Muscle layer of colon (tissue), 2 donors: ENCODE data around the gene THAP10.

ENCODE experiments used
- H3K27ac ChIP-seq: one replicate; pipeline ENCODE4 v1.7.0; 2013; ENCODE audit warnings: low read depth, mild to moderate bottlenecking, low read length, moderate library complexity
- H3K27me3 ChIP-seq, 2 donors: one replicate each; pipeline ENCODE4 v1.7.0; 2013; ENCODE audit warnings: low read length in 2 of 2, mild to moderate bottlenecking in 2 of 2; ENCODE audit not compliant: insufficient read depth in 2 of 2, control insufficient read depth in 1 of 2
- H3K36me3 ChIP-seq: one replicate; pipeline ENCODE4 v1.7.0; 2013; ENCODE audit warnings: mild to moderate bottlenecking, low read length; ENCODE audit not compliant: insufficient read depth
- H3K4me1 ChIP-seq: one replicate; pipeline ENCODE4 v1.7.0; 2013; ENCODE audit warnings: mild to moderate bottlenecking, low read length; ENCODE audit not compliant: insufficient read depth
- H3K4me3 ChIP-seq, 2 donors: one replicate each; pipeline ENCODE4 v1.7.0; 2013; ENCODE audit warnings: low read length in 2 of 2, low read depth in 1 of 2, mild to moderate bottlenecking in 1 of 2, moderate library complexity in 1 of 2
- H3K9ac ChIP-seq: one replicate; pipeline ENCODE4 v1.7.0; 2013; ENCODE audit warnings: low read length
- H3K9me3 ChIP-seq: one replicate; pipeline ENCODE4 v1.7.0; 2013; ENCODE audit warnings: mild to moderate bottlenecking, low read length
- donor health status: abdominal sarcoma.
- donor health status: Adenocarcinoma of cecum.

The THAP10 gene

DNA sequence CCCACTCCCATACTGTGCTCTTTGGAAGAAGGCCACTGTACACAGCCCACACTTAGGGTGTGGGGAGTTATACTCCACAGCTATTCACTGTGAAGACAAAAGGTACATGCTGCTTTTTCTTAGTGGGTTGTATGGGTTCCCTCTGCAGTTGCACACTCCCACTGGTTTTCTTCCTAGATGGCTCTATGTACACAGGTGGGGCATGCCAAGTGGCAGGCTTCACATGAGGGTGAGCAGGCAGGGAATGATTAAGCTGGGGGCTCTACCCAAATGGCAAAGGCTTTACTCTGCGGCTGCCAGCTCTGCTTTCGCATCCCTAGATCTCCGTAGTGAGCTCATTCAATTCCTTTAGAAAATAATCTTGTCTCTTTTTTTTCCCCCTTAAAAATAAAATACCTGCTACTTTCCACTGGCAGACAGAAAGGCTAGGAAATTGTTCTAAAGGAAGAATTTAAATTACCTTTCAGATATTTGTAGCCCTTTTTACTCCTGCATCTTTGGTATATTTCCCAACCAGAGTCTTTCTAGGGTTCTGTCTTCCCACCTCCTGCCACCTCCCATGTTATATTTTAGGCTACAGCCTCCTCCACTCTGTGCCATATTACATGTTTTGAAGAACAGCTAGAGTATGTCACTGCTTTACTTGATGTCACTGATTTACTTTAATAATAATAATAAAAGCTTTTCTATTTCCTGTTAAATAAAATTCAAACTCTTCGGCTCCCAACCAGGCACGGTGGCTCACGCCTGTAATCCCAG is 46.5 kb downstream of the THAP10 start:
- Histone ChIP-seq H3K27ac (no peak overlapping the region), H3K4me3 (no peak overlapping the region), H3K36me3 (no peaks in the 10 kb centered on the region), H3K4me1 (no peaks in the 10 kb centered on the region), H3K27me3 (no peaks in the 10 kb centered on the region), H3K9ac (no peak overlapping the region), H3K9me3 (no peaks in the 10 kb centered on the region)

DNA sequence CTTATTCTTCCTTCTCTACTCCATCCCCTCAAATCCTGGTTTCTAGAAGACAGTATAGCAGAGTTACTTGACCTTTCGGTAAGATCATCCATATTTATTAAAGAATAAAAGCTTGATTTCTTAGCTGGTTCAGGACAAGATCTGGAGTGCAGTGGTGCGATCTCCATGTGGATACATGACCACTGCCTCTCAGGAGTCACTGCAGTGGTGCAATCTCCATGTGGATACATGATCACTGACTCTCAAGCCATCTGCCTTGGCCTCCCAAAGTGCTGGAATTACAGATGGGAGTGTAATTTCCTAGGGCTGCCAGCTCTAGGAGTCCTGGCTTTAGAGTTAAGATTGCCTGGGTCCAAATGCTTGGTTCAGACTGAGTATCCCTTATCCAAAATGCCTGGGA is 54.8 kb downstream of the THAP10 start:
- Histone ChIP-seq H3K4me3 (no peak overlapping the region), H3K9me3 (no peaks in the 10 kb centered on the region), H3K27ac (no peak overlapping the region)

DNA sequence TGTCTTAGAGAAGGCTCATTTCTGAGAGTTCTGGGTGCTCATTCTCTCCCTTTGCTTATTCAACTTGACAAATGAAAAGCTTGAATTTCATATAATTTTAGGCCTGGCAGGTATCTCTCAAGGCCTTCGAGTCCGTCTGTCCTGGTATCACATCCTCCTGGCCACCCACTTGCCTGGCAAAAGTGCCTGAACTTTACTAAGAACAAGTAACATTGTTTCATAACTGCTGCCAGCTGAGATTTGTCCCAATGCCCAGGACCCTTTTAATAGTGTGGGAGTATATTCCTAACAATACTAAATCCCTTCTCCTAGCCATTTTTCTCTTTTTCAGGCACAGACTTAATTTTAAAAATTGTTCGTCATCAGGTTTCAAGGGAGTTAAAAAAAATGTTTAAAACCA is 56.4 kb downstream of the THAP10 start:
- Histone ChIP-seq H3K9ac (no peak overlapping the region), H3K36me3 (peaks cover 33% of the 10 kb centered on the region), H3K4me1 (no peaks in the 10 kb centered on the region), H3K4me3 (no peak overlapping the region), H3K27ac (no peak overlapping the region), H3K9me3 (no peaks in the 10 kb centered on the region), H3K27me3 (no peaks in the 10 kb centered on the region)

More for the DNA sequence above, 54.8 kb downstream of the THAP10 start:
- no peaks in the 10 kb centered on the region for H3K27me3 ChIP-seq
- no peaks in the 10 kb centered on the region for H3K4me1 ChIP-seq
- H3K36me3 ChIP-seq, result peaks cover 20% of the 10 kb centered on the region
- H3K9ac ChIP-seq, result no peak overlapping the region

DNA sequence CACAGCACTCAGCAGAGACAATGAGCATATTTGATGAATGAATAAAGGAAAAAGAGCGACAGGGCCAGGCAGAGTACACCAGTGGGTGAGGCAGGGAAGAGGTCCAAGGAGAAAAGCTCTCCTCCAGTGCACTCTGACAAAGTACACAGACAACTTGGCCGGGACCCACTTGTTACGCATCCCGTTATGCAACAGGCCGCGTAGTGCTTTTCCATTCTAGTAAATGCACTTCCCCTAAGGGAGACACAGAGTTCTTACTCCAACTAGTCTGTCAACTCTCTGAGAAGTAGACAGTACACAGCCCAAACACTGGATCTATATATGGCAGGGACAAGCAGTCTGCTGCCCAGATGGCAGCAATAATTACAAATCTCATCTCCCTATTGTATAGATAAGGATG is 56.8 kb downstream of the THAP10 start:
- H3K4me1 ChIP-seq, result no peaks in the 10 kb centered on the region
- H3K27me3 ChIP-seq, result no peaks in the 10 kb centered on the region
- peaks cover 33% of the 10 kb centered on the region for H3K36me3 ChIP-seq
- no peak overlapping the region for H3K4me3 ChIP-seq
- no peak overlapping the region for H3K9ac ChIP-seq
- H3K27ac ChIP-seq, result no peak overlapping the region
- H3K9me3 ChIP-seq, result no peaks in the 10 kb centered on the region

DNA sequence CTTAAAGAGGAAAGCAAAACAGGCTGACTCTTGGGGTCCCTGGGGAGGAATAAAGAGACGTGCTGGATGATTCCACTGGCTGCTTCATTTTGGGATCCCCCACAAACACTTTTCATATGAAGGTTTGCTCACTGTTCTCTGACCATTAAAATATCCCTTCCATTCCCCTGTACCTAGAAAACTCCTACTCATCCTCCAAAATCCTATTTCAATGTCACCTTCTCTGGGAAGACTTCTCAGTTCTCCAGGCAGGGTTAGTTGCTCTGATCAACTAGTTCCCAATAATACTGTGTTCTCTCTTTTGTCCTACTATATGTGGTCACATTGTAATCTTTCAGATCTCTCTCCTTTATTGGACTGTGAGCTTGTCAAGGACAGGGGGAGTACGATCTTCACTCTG is 57.2 kb downstream of the THAP10 start:
- H3K27me3 ChIP-seq, result no peaks in the 10 kb centered on the region
- no peak overlapping the region for H3K9ac ChIP-seq
- H3K4me1 ChIP-seq, result no peaks in the 10 kb centered on the region
- no peaks in the 10 kb centered on the region for H3K9me3 ChIP-seq
- peaks cover 33% of the 10 kb centered on the region for H3K36me3 ChIP-seq
- H3K4me3 ChIP-seq, result no peak overlapping the region
- H3K27ac ChIP-seq, result no peak overlapping the region

DNA sequence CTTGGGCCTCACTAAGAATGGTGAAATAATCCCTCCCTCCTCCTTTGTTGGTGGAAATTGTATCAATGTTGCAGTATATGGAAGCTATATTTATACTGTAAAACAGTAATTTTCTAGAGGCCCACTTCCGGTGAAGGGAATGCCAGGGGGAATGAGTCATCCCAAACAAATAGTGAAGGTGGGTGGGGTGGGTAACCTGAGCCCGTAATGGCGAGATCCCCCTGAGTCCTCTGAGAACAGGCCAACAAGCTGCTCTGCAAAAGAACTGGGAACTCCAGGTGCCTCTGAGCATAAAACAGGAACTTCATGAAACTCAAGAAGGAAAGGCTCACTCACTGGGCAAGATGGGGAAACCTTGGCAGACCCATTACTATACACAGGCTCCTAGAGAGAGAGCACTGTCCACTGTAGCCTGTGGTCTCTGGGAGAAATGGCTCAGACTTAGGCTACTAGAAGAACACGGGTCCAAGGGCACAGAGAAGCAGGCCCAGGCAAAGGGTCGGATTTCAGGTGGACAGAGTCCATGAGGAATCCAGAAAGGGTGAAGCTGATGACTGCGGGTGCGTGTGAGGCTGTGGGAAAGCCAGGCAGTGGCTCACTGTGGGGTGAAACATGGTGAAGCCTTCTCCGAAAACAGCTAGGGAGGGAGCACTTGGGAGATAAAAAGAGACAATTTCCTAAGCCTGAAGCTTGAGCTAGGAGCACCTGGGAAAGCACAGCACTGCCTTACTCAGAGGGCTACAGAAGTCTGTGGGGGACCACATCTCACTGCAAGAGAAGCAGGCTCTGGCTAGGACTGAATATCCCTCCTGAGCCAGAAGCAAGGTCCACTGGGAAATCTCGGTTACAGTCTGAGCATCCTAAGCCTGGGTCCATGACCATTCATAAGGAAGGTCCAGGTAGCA is 58.1 kb downstream of the THAP10 start:
- no peak overlapping the region for H3K9ac ChIP-seq
- peaks cover 33% of the 10 kb centered on the region for H3K36me3 ChIP-seq
- H3K4me1 ChIP-seq, result no peaks in the 10 kb centered on the region
- H3K9me3 ChIP-seq, result no peaks in the 10 kb centered on the region
- no peaks in the 10 kb centered on the region for H3K27me3 ChIP-seq
- no peak overlapping the region for H3K4me3 ChIP-seq
- H3K27ac ChIP-seq, result no peak overlapping the region

DNA sequence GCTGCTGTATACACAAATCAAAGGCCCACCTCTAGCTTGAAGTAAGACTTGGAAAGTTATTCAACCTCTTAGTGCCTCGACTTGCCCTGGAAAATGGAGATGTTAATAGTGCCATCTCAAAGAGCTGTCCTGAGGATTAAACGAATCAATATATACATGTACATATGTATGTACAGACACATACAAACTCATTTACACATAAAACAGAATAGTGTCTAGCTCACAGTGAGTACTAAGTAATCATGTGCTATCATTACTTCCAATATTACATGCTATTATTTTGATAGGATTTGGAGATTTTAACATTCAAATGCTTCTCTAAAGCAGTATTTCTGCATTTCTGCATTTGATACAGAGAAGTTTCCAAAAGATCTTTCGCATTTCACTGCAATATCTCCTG is 58.8 kb downstream of the THAP10 start:
- H3K27ac ChIP-seq, result no peak overlapping the region
- peaks cover 33% of the 10 kb centered on the region for H3K36me3 ChIP-seq

DNA sequence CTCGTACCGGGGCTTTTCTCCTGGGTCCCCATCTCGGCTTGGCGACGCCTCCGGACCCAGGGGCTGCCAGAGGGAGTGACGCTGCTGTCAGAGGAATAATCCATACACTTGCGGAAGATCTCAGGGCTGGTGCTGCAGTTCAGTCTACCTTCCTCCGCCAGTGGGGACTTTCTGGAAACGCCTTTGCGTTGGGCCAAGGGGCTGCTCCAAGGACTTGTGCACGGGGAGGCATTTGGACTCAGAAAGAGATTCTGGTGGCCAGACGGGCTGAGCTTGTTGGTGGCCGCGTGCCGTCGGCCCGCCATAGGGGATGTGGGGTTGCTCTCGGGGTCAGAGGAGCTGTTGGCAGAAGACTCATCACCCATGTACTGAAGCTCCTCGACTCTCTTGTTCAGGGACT is 60.1 kb downstream of the THAP10 start:
- Histone ChIP-seq H3K9me3 (no peaks in the 10 kb centered on the region), H3K27ac (no peak overlapping the region), H3K4me1 (no peaks in the 10 kb centered on the region), H3K9ac (no peak overlapping the region), H3K36me3 (peaks cover 33% of the 10 kb centered on the region), H3K27me3 (no peaks in the 10 kb centered on the region), H3K4me3 (no peak overlapping the region)

More for the DNA sequence above, 58.8 kb downstream of the THAP10 start:
- Histone ChIP-seq H3K9me3 (no peaks in the 10 kb centered on the region), H3K27me3 (no peaks in the 10 kb centered on the region), H3K4me3 (no peak overlapping the region), H3K9ac (no peak overlapping the region), H3K4me1 (no peaks in the 10 kb centered on the region)
